ENCODE data around the gene WWC2.
"Not testable (repeated sequence)": the region's sequence is repeated elsewhere in the genome, so short reads cannot be mapped to it uniquely, and the experiment has no call there.

WWC2 gene

DNA sequence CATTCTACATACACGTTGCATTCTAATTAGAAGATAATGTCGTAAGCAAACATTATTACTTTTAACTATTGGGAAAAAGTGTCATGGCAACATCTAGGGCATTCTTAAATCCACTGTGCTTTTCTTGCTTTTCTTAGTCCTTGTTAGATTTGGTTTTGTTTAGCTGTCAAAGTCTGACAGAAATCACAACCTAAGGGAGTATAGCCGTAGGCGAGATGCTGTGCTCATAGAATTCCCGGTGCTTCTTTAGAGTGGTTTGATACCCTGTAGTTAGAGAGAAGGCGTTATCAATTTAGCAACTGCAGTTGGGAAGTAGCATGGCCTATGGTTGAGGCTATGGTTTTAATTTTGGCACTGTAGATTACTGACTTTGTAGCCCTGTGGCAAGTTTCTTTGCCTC, 45.7 kb downstream of the WWC2 start:
- DNase-seq = no peak

DNA sequence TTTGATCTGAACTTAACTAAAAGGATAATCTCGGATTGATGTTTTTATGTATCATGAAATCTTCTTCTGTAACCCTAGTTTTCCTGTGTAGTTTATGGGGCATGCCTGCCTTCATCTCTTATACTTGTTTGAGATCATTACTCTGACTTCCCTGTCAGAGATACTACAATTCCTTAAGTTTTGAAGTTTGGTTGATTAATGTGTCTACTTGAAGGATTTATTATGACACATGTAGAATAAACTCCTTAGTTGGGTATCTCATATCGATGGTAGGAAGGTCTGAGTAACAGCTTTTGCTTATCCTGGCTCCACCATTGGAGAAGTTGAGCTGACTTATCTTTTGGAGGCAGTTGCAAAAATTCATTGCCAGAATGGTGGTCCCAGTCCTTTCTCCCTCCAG, 46.7 kb downstream of the WWC2 start:
- DNase-seq = no peak

DNA sequence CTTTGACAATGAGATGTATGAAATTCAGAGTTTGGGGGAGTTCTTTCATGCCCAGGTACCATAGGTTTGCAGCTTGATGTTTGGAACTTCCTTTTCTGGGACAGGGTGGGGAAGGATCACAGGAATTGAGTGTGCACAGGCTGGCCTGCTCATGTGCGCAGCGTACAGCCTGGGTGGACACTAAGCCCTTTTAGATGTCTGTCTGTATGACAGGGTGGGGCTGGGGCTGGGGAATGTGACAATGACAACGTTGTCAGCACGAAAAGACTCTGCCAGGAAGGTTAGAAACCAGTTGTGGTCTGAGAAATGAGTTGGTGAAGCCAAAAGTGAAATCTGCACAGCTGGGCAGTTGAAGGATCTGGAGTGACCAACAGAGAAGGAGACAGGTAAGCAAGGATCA, 47.4 kb downstream of the WWC2 start:
- no peak for DNase-seq

DNA sequence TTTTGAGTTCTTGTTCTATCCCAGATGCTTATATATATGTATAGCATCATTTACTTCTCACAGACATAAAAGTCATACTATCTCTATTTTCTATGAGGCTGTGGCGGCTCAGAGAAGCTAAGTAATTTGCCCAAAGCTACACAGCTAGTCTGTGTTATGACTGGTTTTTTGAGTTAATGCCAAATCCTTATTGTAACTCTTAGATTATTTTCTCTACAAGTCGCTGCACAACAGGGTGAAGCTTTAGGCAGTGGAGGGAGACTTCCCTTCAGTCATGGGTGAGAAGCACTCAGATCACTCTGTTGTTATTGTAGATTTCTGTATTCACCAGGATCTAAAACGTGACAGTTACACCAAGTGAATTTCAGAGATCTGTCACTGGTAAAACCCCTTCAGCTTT, 48.1 kb downstream of the WWC2 start:
- no peak for DNase-seq

DNA sequence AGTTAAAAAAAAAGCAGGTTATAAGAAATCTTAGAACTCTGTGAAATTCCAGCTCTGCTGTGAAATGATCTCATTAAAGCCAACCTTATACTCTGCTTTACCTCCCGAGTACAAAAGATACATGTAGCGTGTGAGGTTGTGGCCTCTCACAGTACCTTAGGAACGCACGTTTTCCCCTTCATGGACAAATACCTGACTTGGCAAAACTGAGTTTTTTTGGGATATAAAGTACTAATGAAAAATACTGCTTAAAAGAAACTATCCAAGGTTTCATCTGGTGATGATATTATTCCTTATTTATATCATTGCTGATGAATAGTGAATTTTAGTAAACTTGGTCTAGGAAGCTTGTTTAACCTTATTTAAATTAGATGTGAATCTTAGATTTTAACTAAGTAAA, 48.9 kb downstream of the WWC2 start:
- DNase-seq = no peak

DNA sequence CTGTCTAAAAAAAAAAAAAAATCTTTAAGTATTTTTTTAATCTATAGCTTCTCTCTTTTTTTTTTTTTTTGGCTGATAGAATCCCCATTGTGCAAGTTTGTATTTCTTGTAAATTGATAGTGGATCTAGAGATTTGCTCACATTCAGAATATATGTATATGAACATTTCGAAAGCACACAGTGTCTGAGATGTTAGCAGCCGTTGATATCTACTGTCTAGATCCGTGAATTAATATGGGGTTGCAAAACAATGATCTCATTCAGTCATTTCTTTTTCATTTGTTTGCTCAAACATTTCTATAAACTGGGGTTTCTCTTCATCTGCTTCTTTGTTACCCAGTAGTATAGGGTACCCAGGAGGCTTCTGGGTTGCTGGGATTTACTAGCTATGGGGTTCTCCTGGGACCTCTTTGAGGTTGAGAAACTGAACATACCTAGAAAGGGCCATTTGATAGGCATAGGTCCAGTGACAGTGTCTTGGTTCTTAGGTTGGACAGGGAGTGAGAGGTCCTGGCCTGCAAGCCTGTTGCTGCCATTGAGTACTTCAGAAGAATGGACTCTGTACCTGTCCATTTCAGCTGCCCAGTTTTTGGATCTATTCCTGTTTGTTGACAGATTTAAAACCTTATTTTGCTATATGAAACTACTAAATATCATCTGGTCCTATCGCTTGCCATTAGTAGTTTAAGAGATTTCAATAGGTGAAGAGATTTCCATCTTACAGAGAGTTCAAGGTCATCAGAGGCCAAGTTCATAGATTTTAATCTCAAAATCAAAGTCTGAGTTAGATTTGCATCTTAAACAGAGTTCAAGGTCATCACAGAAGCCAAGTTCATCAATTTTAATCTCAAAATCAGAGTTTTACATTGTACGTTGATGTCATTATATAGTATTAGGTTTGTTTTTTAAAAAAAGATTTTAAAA, 50.8 kb downstream of the WWC2 start:
- no peak for DNase-seq

DNA sequence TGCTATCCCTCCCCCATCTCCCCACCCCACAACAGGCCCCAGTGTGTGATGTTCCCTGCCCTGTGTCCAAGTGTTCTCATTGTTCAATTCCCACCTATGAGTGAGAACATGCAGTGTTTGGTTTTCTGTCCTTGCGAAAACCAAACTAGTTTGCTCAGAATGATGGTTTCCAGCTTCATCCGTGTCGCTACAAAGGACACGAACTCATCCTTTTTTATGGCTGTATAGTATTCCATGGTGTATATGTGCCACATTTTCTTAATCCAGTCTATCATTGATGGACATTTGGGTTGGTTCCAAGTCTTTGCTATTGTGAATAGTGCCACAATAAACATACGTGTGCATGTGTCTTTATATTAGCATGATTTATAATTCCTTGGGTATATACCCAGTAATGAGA, 51.6 kb downstream of the WWC2 start:
- DNase-seq = not testable (repeated sequence)

DNA sequence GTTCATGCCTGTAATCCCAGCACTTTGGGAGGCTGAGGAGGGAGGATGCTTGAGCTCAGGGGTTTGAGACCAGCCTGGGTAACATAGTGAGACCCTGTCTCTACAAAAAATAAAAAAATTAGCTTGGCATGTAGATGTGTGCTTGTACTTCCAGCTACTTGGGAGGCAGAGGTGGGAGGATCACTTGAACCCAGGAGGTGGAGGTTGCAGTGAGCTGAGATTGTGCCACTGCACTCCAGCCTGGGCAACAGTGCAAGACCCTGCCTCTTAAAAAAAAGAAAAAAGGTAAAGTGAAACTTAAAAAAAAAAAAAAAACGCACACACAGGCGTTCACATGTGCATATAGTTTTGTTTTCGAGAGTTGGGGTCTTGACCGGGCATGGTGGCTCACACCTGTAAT, 53.2 kb downstream of the WWC2 start:
- DNase-seq = not testable (repeated sequence)

DNA sequence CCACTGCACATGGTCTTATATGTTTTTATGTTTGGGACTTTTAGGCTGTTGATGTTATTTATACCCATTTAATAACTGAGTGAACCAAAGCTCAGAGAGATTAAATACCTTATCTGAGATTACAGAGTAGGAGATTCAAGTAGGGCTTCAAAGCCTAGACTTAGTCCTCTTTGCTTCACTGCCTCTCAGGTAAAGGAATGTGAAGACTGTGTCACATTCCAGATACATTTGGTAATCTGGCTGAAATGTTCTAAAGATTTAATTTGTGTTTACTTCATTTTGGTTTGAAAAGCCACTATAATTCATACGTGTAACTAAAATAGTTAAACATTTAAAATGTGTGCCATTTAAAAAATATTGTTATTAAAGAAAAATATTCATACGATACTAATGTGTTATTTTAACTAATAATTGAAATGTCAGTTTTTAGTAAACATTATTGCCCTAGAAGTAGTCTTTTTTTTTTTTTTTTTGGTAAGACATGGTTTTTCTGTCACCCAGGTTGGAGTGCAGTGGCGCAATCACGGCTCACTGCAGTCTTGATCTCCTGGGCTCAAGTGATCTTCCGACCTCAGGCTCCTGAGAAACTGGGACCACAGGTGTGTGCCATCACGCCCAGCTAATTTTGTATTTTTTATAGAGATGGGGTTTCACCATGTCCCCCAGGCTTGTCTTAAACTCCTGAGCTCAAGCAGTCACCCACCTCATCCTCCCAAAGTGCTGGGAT, 54.3 kb downstream of the WWC2 start:
- DNase-seq = no peak

DNA sequence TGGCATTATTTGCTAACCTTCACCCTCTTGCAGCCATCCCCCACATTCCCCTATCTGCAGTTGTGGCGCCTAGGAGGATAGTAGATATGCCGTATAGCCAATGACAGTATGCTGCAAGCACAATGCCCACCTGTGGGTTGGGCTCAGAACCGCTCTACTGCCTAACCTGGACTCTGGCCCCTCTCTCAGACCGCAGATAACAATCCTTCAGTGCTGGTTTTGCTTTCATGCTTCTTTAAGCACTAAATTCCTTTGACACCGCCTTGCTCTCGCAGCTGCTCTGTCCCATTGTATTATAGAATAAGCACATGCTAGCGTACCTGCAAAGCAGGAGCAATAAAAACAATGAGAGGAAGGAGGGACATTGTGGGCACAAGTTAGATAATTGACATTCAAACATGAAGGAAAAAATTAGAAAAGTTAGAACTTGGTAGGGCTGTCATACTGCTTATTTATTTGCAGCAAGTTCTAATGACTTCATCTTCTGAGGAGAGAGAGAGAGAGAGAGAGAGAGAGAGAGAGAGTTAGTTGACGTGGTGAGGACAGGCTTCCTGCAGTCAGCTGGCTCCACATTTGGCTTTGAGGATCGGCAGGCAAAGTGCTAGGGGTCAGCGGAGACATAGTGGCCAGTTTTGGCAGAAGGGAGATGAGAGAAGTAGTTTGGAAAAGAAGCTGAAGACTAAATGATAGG, 55.8 kb downstream of the WWC2 start:
- no peak for DNase-seq

DNA sequence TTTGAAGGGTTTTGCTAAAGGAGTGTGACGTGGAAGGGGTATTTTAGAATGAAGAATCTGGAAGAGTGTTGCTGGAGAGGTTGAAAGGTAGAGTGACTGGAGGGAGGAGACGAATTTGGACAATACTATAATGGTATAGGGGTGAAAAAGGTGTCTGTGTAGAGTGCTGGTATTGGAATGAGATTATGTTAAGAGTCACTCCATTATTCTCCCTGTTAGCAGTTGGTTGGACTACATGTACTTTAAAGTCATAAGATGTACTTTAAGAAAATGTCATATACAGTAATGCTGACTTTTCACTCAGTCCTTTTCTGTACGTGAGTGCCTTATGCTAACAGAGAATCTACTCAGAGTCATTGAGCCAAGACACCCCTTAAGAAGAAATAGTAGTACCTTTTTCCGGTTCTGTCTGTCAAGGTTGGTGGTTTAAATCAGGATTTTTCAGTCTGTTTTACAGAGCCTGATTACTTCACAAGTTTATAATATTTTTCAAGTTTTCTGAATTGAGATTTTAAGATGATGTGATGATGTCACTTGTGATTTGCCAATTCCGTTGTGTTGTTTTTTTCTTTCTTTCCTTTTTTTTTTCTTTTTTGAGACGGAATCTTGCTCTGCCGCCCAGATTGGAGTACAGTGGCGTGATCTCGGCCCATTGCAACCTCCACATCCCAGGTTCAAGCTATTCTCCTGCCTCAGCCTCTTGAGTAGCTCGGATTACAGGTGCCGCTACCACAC, 56.6 kb downstream of the WWC2 start:
- no peak for DNase-seq

DNA sequence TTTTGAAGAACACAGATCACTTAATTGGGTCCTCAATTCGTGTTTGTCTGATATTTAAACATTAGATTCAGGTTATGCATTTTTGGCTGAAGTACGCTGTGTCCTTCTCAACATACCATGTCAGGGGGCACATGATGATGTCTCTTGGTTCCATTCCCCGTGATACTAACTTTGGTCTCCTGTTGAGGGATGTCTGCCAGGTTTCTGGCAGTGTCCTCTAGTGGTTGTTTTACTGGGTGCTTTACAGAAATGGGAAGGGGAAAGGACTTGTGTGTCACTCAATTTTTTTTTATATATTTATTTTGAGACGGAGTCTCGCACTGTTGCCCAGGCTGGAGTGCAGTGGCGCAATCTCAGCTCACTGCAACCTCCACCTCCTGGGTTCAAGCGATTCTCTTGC, 58.2 kb downstream of the WWC2 start:
- DNase-seq = no peak

DNA sequence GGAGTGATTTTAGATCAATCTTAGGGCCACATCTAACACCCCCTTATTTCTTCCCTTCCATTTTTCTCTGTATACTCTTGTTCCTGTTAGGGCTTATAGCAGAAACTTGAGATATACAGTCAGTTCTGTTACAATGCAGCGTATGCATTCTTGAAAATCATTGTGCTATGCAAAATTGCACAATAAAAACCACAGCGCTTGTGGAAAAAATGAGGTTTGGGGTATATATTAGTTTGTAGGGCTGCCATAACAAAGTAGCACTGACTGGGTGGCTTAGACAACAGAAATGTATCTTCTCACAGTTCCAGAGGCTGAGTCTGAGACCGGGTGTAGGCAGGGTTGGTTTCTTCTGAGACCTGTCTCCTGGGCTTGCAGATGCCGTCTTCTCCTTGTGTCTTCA, 59.0 kb downstream of the WWC2 start:
- no peak for DNase-seq

DNA sequence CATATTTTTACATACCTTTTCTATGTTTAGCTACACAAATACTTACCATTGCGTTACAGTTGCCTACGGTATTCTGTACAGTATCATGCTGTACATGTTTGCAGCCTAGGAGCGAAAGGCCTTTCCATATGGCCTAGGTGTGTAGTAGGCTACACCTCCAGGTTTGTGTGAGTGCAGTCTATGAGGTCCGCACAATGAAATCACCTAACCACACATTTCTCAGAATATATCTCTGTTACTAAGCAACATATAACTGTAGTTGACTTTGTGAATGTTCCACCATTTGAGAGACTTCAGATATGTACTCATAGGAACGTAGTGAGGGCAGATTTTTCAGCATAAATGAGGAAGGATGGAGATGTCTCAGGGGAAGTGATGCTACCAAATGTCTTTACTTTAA, 62.6 kb downstream of the WWC2 start:
- DNase-seq = no peak

DNA sequence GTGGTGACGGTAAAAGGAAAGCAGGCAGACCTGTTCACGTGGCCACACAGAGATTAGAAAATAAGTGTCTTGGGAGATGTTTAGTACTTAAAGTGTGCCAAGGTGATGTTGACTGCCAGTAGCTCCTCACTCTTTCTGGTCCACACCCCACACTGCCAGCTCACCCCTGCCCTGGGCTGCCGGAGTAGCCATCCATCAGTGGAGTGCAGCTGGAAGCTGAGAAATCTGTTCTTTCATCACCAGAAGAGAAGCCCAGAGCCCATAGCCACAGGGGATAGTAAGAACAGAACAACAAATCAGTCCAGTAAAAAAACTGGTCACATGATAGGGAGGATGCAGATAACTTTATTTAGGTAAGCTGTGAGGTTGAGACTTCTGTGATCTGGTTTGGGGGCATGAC, 64.1 kb downstream of the WWC2 start:
- DNase-seq = no peak

DNA sequence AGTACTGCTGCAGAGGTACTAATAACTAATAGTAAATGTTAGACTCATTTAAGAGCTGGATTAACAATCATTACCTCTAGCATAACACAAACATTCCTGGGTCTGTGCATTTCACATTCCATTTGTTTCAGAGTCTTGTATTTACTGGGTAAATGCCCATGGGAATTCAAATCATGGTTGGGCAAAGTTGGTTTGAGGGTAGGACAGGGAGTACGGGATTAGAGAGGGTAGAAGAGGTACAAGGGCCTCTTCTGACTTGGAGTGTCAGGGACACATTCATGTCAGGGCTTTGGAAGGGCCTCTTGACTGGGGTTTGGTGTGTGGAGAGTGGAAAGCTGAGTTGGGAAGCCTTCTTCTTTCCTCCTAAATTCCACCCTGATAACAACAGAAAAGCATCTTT, 65.9 kb downstream of the WWC2 start:
- no peak for DNase-seq

DNA sequence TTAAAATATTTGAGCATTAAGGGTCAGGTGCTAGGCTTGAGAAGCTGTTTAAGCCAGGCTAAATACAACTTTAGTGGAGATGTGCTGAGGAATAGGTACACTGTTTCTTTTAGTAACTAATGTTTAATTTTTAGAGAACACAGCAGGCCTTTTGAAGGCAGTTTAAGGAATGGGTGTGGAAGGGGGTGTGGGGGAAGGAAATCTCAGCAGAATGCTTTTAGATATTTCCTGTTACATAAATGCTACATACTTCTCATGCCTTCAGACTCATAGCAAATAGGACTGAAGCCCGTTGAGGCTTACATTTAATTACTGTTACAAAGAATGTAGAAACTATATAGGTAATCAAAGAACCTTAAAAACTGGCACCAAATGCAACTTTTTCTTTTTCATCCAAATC, 66.3 kb downstream of the WWC2 start:
- DNase-seq = no peak

DNA sequence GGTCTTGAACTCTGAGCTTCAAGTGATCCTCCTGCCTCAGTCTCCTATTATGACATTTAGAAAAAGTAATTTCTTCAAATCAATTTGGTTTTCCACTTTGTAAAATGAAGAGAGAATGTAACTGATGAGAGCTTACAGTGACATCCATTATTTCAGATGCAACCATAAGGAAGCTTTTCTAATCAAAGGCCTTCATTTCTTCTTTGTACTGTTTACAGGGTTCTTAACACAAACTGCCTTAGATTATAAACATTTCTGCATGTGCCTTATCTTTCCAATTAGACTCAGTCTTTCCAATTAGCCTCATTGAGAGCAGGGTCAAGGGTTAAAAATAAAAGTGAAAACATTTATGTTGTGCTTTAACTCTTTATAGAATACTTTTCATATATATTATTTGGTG, 71.8 kb downstream of the WWC2 start:
- DNase-seq = no peak

DNA sequence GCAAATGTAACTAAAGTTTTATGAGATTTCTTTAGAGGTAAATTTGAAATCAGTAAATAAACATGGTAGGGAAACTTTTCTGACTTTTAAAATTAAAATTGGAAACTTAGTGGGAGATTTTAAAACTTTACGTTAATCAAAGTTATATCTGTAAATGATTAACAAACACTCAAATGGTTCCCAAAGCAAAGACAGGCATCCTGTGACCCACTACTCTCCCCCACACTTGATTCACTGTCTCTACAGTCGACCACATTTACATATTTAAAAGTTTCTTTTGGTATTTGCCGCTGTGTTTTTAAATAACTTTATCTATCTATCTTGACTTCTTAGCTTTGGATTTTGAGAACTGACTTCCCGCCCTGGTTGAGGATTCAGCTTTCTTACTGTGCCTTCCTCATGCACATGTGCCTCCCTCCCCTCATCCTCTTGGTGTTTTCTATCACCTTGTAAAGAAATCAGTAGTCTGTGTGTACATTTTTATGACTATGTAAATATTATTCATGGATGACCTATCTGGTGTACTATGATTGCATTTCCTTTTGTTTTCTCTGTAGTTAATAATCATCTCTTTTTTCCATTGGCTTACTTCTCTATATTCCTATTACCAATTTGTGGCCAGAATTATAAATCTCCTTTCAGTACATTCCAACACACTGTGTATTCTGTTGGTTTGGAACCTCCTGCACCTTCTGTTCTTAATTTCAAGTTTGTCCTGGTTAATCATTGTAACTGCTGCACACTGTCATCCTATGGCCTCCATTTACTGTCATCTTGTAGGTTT, 72.6 kb downstream of the WWC2 start:
- DNase-seq = no peak

DNA sequence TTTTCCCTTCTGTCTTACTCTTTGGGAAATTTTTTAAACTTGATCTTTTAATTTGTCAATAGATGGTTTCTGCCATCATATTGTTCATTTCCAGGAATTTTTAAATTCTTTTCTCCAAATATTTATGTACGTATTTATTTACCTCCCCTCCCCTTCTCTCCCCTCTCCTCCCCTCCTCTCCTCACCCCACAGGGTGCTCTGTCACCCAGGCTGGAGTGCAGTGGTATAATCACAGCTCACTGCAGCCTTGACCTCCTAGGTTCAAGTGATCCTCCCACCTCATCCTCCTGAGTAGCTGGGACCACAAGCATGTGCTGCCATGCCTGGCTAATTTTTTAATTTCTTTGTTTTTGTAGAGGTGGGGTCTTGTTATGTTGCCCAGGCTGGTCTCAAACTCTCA, 73.8 kb downstream of the WWC2 start:
- DNase-seq = no peak

DNA sequence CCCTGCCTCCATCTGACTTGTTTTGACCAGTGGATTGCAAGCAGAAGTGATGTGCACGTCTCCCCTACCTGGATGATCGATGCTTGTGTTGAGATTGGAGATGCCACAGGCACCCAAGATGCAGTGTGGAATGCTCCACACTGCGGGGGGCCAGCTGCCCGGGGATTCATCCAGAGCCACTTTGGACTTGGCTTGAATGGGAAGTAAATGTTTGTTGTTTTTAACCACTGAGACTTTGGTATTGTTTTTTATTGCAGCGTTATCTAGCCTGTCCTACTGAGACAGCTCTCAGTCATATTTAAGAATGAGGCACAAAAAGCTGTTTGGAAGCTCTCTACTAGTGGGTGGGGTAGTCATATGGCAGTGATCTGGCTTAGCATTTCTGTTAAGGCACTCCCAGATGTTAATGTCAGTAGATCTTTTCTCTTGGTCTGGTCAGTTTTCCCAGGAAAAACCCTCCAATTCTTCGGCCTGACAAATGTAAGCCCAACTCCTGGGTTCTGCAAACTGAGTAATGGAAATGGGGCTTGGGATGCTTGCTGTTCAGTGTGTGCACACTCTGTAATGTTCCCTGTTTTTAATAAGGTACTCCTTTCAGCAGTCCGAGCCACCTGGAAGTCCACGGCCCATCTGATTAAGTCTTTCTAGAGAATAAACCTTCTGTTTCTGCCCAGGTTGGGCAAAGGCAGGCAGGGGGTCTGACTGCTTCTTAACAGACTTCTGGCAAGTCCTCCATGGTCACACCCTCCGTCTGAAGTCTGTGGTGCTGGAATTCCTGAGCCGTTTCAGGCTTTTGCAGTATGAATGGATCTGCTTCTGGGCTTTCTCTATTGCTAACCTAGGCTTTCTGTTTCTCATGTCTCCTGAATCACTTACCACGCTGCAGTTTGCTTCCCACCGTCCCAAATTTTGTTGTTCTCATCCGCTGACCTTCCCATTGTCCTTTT, 74.8 kb downstream of the WWC2 start:
- no peak for DNase-seq
